HFF-Myc (cell line): ENCODE measurements around the gene SPATS2L.

Experiments used
- DNase-seq: peaks from one replicate; pipeline ENCODE4 v3.0.0-alpha.2; 2011; ENCODE audit warnings: low read depth; ENCODE audit errors: extremely low read depth
- H3K4me3 ChIP-seq: replicated peaks from 2 replicates; pipeline ENCODE4 v1.5.1; 2011; ENCODE audit warnings: low read depth, mild to moderate bottlenecking, control low read depth, low read length
- CTCF ChIP-seq: IDR thresholded peaks from 2 replicates; pipeline ENCODE4 v1.5.1; 2012; ENCODE audit warnings: mild to moderate bottlenecking, low read depth, low read length, control low read depth; ENCODE audit errors: missing control alignments

The SPATS2L gene

GRCh38 chr2:200483729-200484198 is 177.3 kb downstream of the SPATS2L start:
- H3K4me3 ChIP-seq: no peak overlapping the region
- peak; percentile 45 for TF ChIP-seq CTCF
- DNase-seq: no peak

GRCh38 chr2:200484934-200485333 is 178.4 kb downstream of the SPATS2L start:
- DNase-seq: no peak
- no peak for TF ChIP-seq CTCF
- H3K4me3 ChIP-seq: no peak overlapping the region

- H3K4me3 ChIP-seq: no peak overlapping the region
- TF ChIP-seq CTCF: no peak
- no peak for DNase-seq
Measured at GRCh38 chr2:200486529-200486928, 180.0 kb downstream of the SPATS2L start.

- no peak for DNase-seq
- TF ChIP-seq CTCF: no peak
- no peak overlapping the region for H3K4me3 ChIP-seq
Measured at GRCh38 chr2:200488169-200488568, 181.7 kb downstream of the SPATS2L start.

GRCh38 chr2:200490001-200490400 is 183.5 kb downstream of the SPATS2L start:
- no peak overlapping the region for H3K4me3 ChIP-seq
- no peak for DNase-seq
- TF ChIP-seq CTCF: no peak

GRCh38 chr2:200492656-200493055 is 186.2 kb downstream of the SPATS2L start:
- no peak for TF ChIP-seq CTCF
- no peak overlapping the region for H3K4me3 ChIP-seq
- no peak for DNase-seq

GRCh38 chr2:200494048-200494447 is 187.6 kb downstream of the SPATS2L start:
- TF ChIP-seq CTCF: no peak
- no peak for DNase-seq
- no peak overlapping the region for H3K4me3 ChIP-seq
